Measurements from ENCODE around the gene GRK5.

GRCh38 chr10:119346095-119346832, 138.9 kb downstream of the GRK5 start:
- no peak for TF ChIP-seq CTCF (IDR thresholded peaks at IDR 0.05; ENCODE audit: low read length)
- TF ChIP-seq EZH2phosphoT487 (IDR thresholded peaks at IDR 0.05; ENCODE audit: low read length): no peak

Data from MM.1S (cell line).